Duodenal mucosa (tissue), 2 donors: Measurements from ENCODE around the gene TC2N.
"Not testable (repeated sequence)": the region's sequence is repeated elsewhere in the genome, so short reads cannot be mapped to it uniquely, and the experiment has no call there.

Source experiments
- H3K27ac ChIP-seq: one replicate; pipeline ENCODE4 v1.7.0; 2013; ENCODE audit warnings: low read depth, low read length
- H3K27me3 ChIP-seq, 2 donors: one replicate each; pipeline ENCODE4 v1.7.0; 2013; ENCODE audit warnings: low read length in 2 of 2, control low read depth in 1 of 2; ENCODE audit not compliant: insufficient read depth in 2 of 2, control insufficient read depth in 1 of 2
- H3K36me3 ChIP-seq, 2 donors: one replicate each; pipeline ENCODE4 v1.7.0; 2013; ENCODE audit warnings: low read length in 2 of 2, control low read depth in 1 of 2; ENCODE audit not compliant: insufficient read depth in 2 of 2, control insufficient read depth in 1 of 2
- H3K4me1 ChIP-seq, 2 donors: one replicate each; pipeline ENCODE4 v1.7.0; 2013; ENCODE audit warnings: low read length in 2 of 2, control low read depth in 1 of 2; ENCODE audit not compliant: insufficient read depth in 2 of 2, control insufficient read depth in 1 of 2
- H3K4me3 ChIP-seq, 2 donors: one replicate each; pipeline ENCODE4 v1.7.0; 2013; ENCODE audit warnings: low read length in 2 of 2, low read depth in 1 of 2
- H3K9ac ChIP-seq, 2 donors: one replicate each; pipeline ENCODE4 v1.7.0; 2013; ENCODE audit warnings: low read length in 2 of 2, low read depth in 1 of 2
- H3K9me3 ChIP-seq, 2 donors: one replicate each; pipeline ENCODE4 v1.7.0; 2013; ENCODE audit warnings: low read length in 2 of 2, control low read depth in 1 of 2; ENCODE audit not compliant: control insufficient read depth in 1 of 2

TC2N gene

GRCh38 chr14:91750634-91751198, 116.6 kb downstream of the TC2N start:
- Histone ChIP-seq H3K9me3 (no peaks in the 10 kb centered on the region), H3K36me3 (no peaks in the 10 kb centered on the region), H3K4me1 (peaks cover 9 to 14% of the 10 kb centered on the region in 2 donors), H3K27me3 (no peaks in the 10 kb centered on the region), H3K4me3 (no peak overlapping the region), H3K27ac (no peak overlapping the region), H3K9ac (no peak overlapping the region)

- no peak overlapping the region for H3K9ac ChIP-seq
- H3K4me3 ChIP-seq, result no peak overlapping the region
- H3K27me3 ChIP-seq, result no peaks in the 10 kb centered on the region
- no peaks in the 10 kb centered on the region for H3K36me3 ChIP-seq
- H3K4me1 ChIP-seq, result peaks cover 6% of the 10 kb centered on the region in 2 donors
- H3K9me3 ChIP-seq, result no peaks in the 10 kb centered on the region
- H3K27ac ChIP-seq, result no peak overlapping the region
Measured at GRCh38 chr14:91749868-91750267, 117.5 kb downstream of the TC2N start.

GRCh38 chr14:91748049-91748448, 119.3 kb downstream of the TC2N start:
- H3K4me3 ChIP-seq, result no peak overlapping the region
- H3K27me3 ChIP-seq, result no peaks in the 10 kb centered on the region
- H3K27ac ChIP-seq, result no peak overlapping the region
- H3K9me3 ChIP-seq, result no peaks in the 10 kb centered on the region
- no peak overlapping the region for H3K9ac ChIP-seq
- H3K36me3 ChIP-seq, result no peaks in the 10 kb centered on the region
- H3K4me1 ChIP-seq, result peaks cover 0 to 10% of the 10 kb centered on the region in 2 donors

DNA sequence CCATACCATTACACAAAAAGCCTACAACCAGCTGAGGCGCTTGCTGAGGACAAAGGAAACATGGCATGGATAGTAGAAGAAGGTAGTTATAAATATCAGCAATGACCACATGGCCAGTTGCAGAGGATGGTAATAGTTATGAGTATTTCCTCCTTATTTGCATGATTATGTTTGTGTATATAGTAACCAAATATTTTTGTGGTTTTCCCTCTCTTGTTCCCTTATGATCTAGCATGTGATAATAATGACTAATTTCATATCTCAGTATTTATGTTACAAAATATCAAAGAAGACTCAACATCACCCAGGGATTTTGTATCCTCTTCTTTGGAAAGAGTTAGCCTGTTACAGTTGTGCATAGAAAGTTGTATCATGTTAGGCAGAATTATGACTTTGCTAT, 122.0 kb downstream of the TC2N start:
- no peaks in the 10 kb centered on the region for H3K27me3 ChIP-seq
- H3K4me3 ChIP-seq, result no peak overlapping the region
- no peaks in the 10 kb centered on the region for H3K9me3 ChIP-seq
- H3K4me1 ChIP-seq, result peaks cover 0 to 10% of the 10 kb centered on the region in 2 donors
- H3K27ac ChIP-seq, result no peak overlapping the region
- H3K36me3 ChIP-seq, result no peaks in the 10 kb centered on the region
- H3K9ac ChIP-seq, result no peak overlapping the region

DNA sequence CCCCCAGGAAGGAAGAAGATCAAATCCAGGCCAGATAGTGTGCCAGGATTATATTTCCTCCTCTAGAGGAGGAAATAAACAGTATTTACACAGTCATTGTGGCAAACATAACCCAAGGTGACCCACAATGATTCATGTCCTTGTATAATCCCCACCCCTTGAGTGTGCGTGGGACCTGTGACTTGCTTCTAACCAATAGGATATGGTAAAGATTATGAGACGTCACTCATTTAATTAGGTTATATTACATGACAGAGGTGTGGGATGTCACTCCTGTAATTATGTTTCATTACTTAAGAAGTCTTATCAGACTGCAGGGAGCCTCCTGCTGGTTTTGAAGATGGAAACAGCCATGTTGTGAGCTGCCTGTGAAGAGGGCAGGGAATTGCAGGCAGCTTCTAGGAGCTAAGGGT, 123.3 kb downstream of the TC2N start:
- Histone ChIP-seq H3K4me1 (peaks cover 0 to 10% of the 10 kb centered on the region in 2 donors), H3K4me3 (no peak overlapping the region), H3K27ac (no peak overlapping the region)

GRCh38 chr14:91743305-91743653, 124.1 kb downstream of the TC2N start:
- H3K27ac ChIP-seq, result no peak overlapping the region

More for the DNA sequence above, 123.3 kb downstream of the TC2N start:
- Histone ChIP-seq H3K36me3 (no peaks in the 10 kb centered on the region), H3K9me3 (no peaks in the 10 kb centered on the region), H3K27me3 (no peaks in the 10 kb centered on the region), H3K9ac (no peak overlapping the region)

GRCh38 chr14:91742621-91743304, 124.6 kb downstream of the TC2N start:
- H3K4me3 ChIP-seq, result no peak overlapping the region
- no peaks in the 10 kb centered on the region for H3K9me3 ChIP-seq
- peaks cover 0 to 10% of the 10 kb centered on the region in 2 donors for H3K4me1 ChIP-seq
- no peak overlapping the region for H3K27ac ChIP-seq
- no peaks in the 10 kb centered on the region for H3K27me3 ChIP-seq
- H3K9ac ChIP-seq, result no peak overlapping the region
- H3K36me3 ChIP-seq, result no peaks in the 10 kb centered on the region

More at GRCh38 chr14:91743305-91743653, 124.1 kb downstream of the TC2N start:
- Histone ChIP-seq H3K9me3 (no peaks in the 10 kb centered on the region), H3K9ac (no peak overlapping the region), H3K4me1 (peaks cover 0 to 10% of the 10 kb centered on the region in 2 donors), H3K4me3 (no peak overlapping the region), H3K36me3 (no peaks in the 10 kb centered on the region), H3K27me3 (no peaks in the 10 kb centered on the region)

- H3K27me3 ChIP-seq, H3K36me3 ChIP-seq, H3K9me3 ChIP-seq, H3K9ac ChIP-seq, H3K27ac ChIP-seq, H3K4me3 ChIP-seq: not testable (repeated sequence)
- H3K4me1 ChIP-seq, result peaks cover 0 to 10% of the 10 kb centered on the region in 2 donors
Measured at GRCh38 chr14:91739867-91740266, 127.5 kb downstream of the TC2N start.

DNA sequence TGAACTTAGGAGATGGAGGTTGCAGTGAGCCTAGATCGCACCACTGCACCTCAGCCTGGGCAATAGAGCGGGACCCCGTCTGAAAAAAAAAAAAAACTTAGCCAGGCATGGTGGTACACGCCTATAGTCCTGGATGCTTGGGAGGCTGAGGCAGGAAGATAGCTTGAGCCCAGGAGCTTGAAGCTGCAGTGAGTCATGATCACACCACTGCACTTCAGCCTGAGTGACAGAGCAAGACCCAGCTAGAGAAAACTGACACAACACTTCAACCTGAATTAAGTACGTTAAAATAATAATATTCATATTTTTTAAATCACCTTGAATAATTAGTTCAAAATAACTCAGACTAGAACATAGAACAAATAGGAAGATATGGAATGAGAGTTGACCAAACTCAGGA, 129.7 kb downstream of the TC2N start:
- Histone ChIP-seq H3K27me3 (no peaks in the 10 kb centered on the region), H3K9me3 (no peaks in the 10 kb centered on the region), H3K9ac (no peak overlapping the region), H3K27ac (no peak overlapping the region), H3K4me1 (no peaks in the 10 kb centered on the region), H3K4me3 (no peak overlapping the region), H3K36me3 (no peaks in the 10 kb centered on the region)

DNA sequence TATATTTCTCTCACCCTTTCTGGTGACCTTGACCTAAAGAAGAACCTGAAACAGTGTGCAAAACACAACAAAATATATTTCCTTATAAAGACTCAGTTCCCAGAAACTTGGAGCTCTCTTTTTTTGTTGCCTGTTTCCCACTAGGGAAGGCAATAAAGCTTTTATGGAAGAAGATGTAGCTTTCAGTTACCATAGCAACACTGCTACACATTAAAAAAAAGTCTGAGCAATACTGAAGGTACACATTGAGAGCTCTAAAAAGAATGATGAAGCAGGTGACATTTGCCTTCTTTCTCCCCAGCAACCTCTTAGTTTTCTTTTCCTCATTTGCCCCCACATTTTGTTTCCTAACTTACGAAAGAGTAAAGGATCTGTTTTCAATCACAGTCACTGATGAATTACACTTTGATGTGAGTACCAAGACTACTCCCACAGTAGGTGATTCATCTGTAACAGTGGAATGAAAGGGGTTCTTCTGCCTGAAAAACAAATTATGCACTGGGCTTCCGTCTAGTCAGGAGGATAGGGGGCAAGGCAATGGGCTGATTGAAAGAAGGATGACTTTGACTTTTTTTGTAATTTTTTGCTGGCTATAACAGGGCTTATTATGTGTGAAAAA, 134.4 kb downstream of the TC2N start:
- no peaks in the 10 kb centered on the region for H3K4me1 ChIP-seq
- H3K4me3 ChIP-seq, result no peak overlapping the region
- H3K36me3 ChIP-seq, result no peaks in the 10 kb centered on the region
- no peak overlapping the region for H3K9ac ChIP-seq
- H3K27me3 ChIP-seq, result no peaks in the 10 kb centered on the region
- no peak overlapping the region for H3K27ac ChIP-seq
- no peaks in the 10 kb centered on the region for H3K9me3 ChIP-seq
